Epidermal melanocyte (primary cell): ENCODE results near the gene TULP1.

Experiments
- DNase-seq: peaks from one replicate; pipeline ENCODE4 v3.0.0; 2011; ENCODE audit warnings: low spot score; ENCODE audit not compliant: insufficient read length

TULP1 gene

GRCh38 chr6:35484921-35485392 lies 27.7 kb downstream of the TULP1 start:
- no peak for DNase-seq

GRCh38 chr6:35483893-35484645 lies 28.6 kb downstream of the TULP1 start:
- no peak for DNase-seq

- DNase-seq, result no peak
Measured at GRCh38 chr6:35483490-35483889, 29.2 kb downstream of the TULP1 start.

GRCh38 chr6:35483062-35483461 lies 29.6 kb downstream of the TULP1 start:
- no peak for DNase-seq

GRCh38 chr6:35481226-35481625 lies 31.5 kb downstream of the TULP1 start:
- no peak for DNase-seq

GRCh38 chr6:35480176-35480575 lies 32.5 kb downstream of the TULP1 start:
- DNase-seq, result no peak

GRCh38 chr6:35478259-35478658 lies 34.4 kb downstream of the TULP1 start:
- no peak for DNase-seq

- DNase-seq, result no peak
Measured at GRCh38 chr6:35477551-35478179, 35.0 kb downstream of the TULP1 start.

GRCh38 chr6:35477028-35477427 lies 35.7 kb downstream of the TULP1 start:
- no peak for DNase-seq

- DNase-seq, result no peak
Measured at GRCh38 chr6:35476004-35476403, 36.7 kb downstream of the TULP1 start.

GRCh38 chr6:35475573-35475972 lies 37.1 kb downstream of the TULP1 start:
- no peak for DNase-seq

- no peak for DNase-seq
Measured at GRCh38 chr6:35474942-35475570, 37.6 kb downstream of the TULP1 start.

- no peak for DNase-seq
Measured at GRCh38 chr6:35474131-35474941, 38.4 kb downstream of the TULP1 start.

GRCh38 chr6:35473850-35474130 lies 38.9 kb downstream of the TULP1 start:
- DNase-seq, result no peak

GRCh38 chr6:35473075-35473849 lies 39.4 kb downstream of the TULP1 start:
- DNase-seq, result no peak

- DNase-seq, result no peak
Measured at GRCh38 chr6:35471836-35472345, 40.8 kb downstream of the TULP1 start.

- DNase-seq, result no peak
Measured at GRCh38 chr6:35470663-35471120, 42.0 kb downstream of the TULP1 start.

GRCh38 chr6:35469751-35470662 lies 42.7 kb downstream of the TULP1 start:
- DNase-seq, result no peak

GRCh38 chr6:35468980-35469750 lies 43.5 kb downstream of the TULP1 start:
- DNase-seq, result no peak
